Kidney (tissue), 14 donors: Measurements from ENCODE around the gene FAM117B. TPM values are rescaled to one million over a fixed set of nuclear protein-coding genes. Genes with fewer than 3 reads are reported as not detected.

Experiments used
- DNase-seq, 5 donors: peaks; one replicate each; pipeline ENCODE4 v3.0.0-alpha.2; 2013 to 2020
- FAIRE-seq: peaks from 2 replicates; lab custom pipeline; 2012; peaks lifted over from hg19 to GRCh38; lab: Jason Lieb, UNC
- H3K27ac ChIP-seq, 2 donors: one replicate each; pipeline ENCODE4 v1.7.0; 2013; ENCODE audit warnings: low read depth in 2 of 2, low read length in 2 of 2, inconsistent platforms in 1 of 2
- H3K27me3 ChIP-seq: one replicate; pipeline ENCODE4 v1.7.1; 2013; ENCODE audit warnings: low read length, inconsistent platforms; ENCODE audit not compliant: control insufficient read depth, insufficient read depth
- H3K36me3 ChIP-seq, 3 donors: one replicate each; pipeline versions ENCODE4 v1.7.0 to v1.7.1; 2013; ENCODE audit warnings: low read length in 3 of 3, control low read depth in 1 of 3, inconsistent platforms in 1 of 3; ENCODE audit not compliant: insufficient read depth in 3 of 3, control insufficient read depth in 2 of 3
- H3K4me1 ChIP-seq, 3 donors: one replicate each; pipeline versions ENCODE4 v1.7.0 to v1.7.1; 2013; ENCODE audit warnings: low read length in 3 of 3, inconsistent platforms in 1 of 3, low read depth in 1 of 3; ENCODE audit not compliant: control insufficient read depth in 2 of 3, insufficient read depth in 2 of 3
- H3K4me3 ChIP-seq, 3 donors: one replicate each; pipeline versions ENCODE4 v1.7.0 to v1.8.1; 2013; ENCODE audit warnings: low read length in 3 of 3, control low read depth in 1 of 3, inconsistent platforms in 1 of 3
- H3K9ac ChIP-seq, 3 donors: one replicate each; pipeline versions ENCODE4 v1.7.0 to v1.7.1; 2013; ENCODE audit warnings: low read length in 3 of 3, control low read depth in 1 of 3, inconsistent platforms in 1 of 3
- H3K9me3 ChIP-seq, 3 donors: one replicate each; pipeline versions ENCODE4 v1.7.0 to v1.7.1; 2013; ENCODE audit warnings: low read length in 3 of 3, control low read depth in 1 of 3, inconsistent platforms in 1 of 3; ENCODE audit not compliant: control insufficient read depth in 2 of 3, insufficient read depth in 1 of 3
- CTCF ChIP-seq: IDR thresholded peaks from 3 replicates; pipeline ENCODE4 v1.5.1; 2012; ENCODE audit warnings: mild to moderate bottlenecking, moderate library complexity, borderline replicate concordance; ENCODE audit not compliant: insufficient read depth; ENCODE audit errors: extremely low read depth
- intact Hi-C: fragments of 100-400 bp; cut with DNase I; formaldehyde crosslinking; loops from one replicate; pipeline ENCODE4 v1.11.1; 2022
- polyA plus RNA-seq: library from polyadenylated mRNA; stranded (reverse); fragments of 350-450 nt; fragmentation: Illumina TruSeq; extraction: RNeasy Lipid Tissue Mini Kit (QIAGEN cat#74804); gene quantifications from one replicate; pipeline ENCODE4 v1.2.3, GENCODE V29; 2014; ENCODE audit warnings: low read depth, low replicate concordance; ENCODE audit not compliant: insufficient read depth
- total RNA-seq: library from RNA; stranded (reverse); fragmentation: NEBNext Ultra II Directional; extraction: Animal tissue kit (Norgen Biotek cat#: 25700); gene quantifications from one replicate; pipeline ENCODE4 v1.2.1, GENCODE V29; 2021
- donor health status: control.
- donor health status: control.
- donor health status: control.
- donor health status: control.
- donor health status: control.
- donor health status: DM: yes; HTN: yes; CAD: no.
- donor health status: Normal renal cell carcinoma (clear cell type).

FAM117B gene
- total and polyA plus RNA-seq, 2 donors from 2014 or later, result 4.1 to 14.8 TPM

- FAIRE-seq (no peak), DNase-seq (no peak)
- H3K4me3 ChIP-seq, result no peak overlapping the region
- no peaks in the 10 kb centered on the region for H3K4me1 ChIP-seq
- no peaks in the 10 kb centered on the region for H3K27me3 ChIP-seq
- no peak for TF ChIP-seq CTCF
- no peaks in the 10 kb centered on the region for H3K36me3 ChIP-seq
- intact Hi-C loops, result no loop called here
- H3K9me3 ChIP-seq, result no peaks in the 10 kb centered on the region
- no peak overlapping the region for H3K27ac ChIP-seq
- H3K9ac ChIP-seq, result no peak overlapping the region
Observed at GRCh38 chr2:202610380-202610779, 24.4 kb upstream of the FAM117B start.

GRCh38 chr2:202612145-202612544, 22.6 kb upstream of the FAM117B start:
- DNase-seq, result no peak
- Histone ChIP-seq H3K4me3 (no peak overlapping the region), H3K36me3 (no peaks in the 10 kb centered on the region), H3K4me1 (no peaks in the 10 kb centered on the region), H3K9me3 (no peaks in the 10 kb centered on the region), H3K9ac (no peak overlapping the region), H3K27me3 (no peaks in the 10 kb centered on the region), H3K27ac (no peak overlapping the region)
- FAIRE-seq, result no peak
- no peak for TF ChIP-seq CTCF
- intact Hi-C loops, result no loop called here

GRCh38 chr2:202613479-202613878, 21.3 kb upstream of the FAM117B start:
- Histone ChIP-seq H3K9ac (no peak overlapping the region), H3K9me3 (no peaks in the 10 kb centered on the region), H3K27me3 (no peaks in the 10 kb centered on the region), H3K4me1 (no peaks in the 10 kb centered on the region), H3K4me3 (no peak overlapping the region), H3K27ac (no peak overlapping the region), H3K36me3 (no peaks in the 10 kb centered on the region)
- intact Hi-C loops, result no loop called here
- no peak for DNase-seq
- FAIRE-seq, result no peak
- no peak for TF ChIP-seq CTCF

- Histone ChIP-seq H3K27ac (no peak overlapping the region), H3K9me3 (no peaks in the 10 kb centered on the region), H3K9ac (no peak overlapping the region), H3K27me3 (no peaks in the 10 kb centered on the region), H3K36me3 (no peaks in the 10 kb centered on the region), H3K4me1 (no peaks in the 10 kb centered on the region), H3K4me3 (no peak overlapping the region)
- intact Hi-C loops, result no loop called here
- no peak for FAIRE-seq
- no peak for TF ChIP-seq CTCF
- DNase-seq, result no peak
Observed at GRCh38 chr2:202624133-202624532, 10.6 kb upstream of the FAM117B start.
